ENCODE results near the gene GPC3.

Gene GPC3

GRCh38 chrX:133533249-133533648, 452.1 kb downstream of the GPC3 start:
- no peak for TF ChIP-seq NFIC (IDR thresholded peaks at IDR 0.05)
- TF ChIP-seq REST (IDR thresholded peaks at IDR 0.05; ENCODE audit: low read depth) = no peak
- TF ChIP-seq ZBTB7A (IDR thresholded peaks at IDR 0.05; ENCODE audit: low read depth) = no peak
- TF ChIP-seq YY1 (IDR thresholded peaks at IDR 0.05; ENCODE audit: low read depth) = no peak
- no peak for TF ChIP-seq EP300 (IDR thresholded peaks at IDR 0.05; ENCODE audit: borderline replicate concordance)
- no peak for TF ChIP-seq EGR1 (IDR thresholded peaks at IDR 0.05)
- no peak for TF ChIP-seq CREB1 (IDR thresholded peaks at IDR 0.05; ENCODE audit: low read depth)
- TF ChIP-seq USF1 (IDR thresholded peaks at IDR 0.05) = no peak
- TF ChIP-seq TEAD4 (IDR thresholded peaks at IDR 0.05) = no peak
- no peak for TF ChIP-seq CEBPB (IDR thresholded peaks at IDR 0.05)
- no peak for TF ChIP-seq RAD21 (IDR thresholded peaks at IDR 0.05; ENCODE audit: low read depth)
- TF ChIP-seq TAF1 (IDR thresholded peaks at IDR 0.05; ENCODE audit: low read depth) = no peak
- TF ChIP-seq FOXM1 (IDR thresholded peaks at IDR 0.05; ENCODE audit: borderline replicate concordance, low read depth) = no peak
- TF ChIP-seq MAX (IDR thresholded peaks at IDR 0.05) = no peak
- no peak for TF ChIP-seq TCF12 (IDR thresholded peaks at IDR 0.05; ENCODE audit: low read depth)

GRCh38 chrX:133530960-133531359, 454.4 kb downstream of the GPC3 start:
- TF ChIP-seq RAD21 (IDR thresholded peaks at IDR 0.05; ENCODE audit: low read depth) (no peak), REST (IDR thresholded peaks at IDR 0.05; ENCODE audit: low read depth) (no peak), TAF1 (IDR thresholded peaks at IDR 0.05; ENCODE audit: low read depth) (no peak), USF1 (IDR thresholded peaks at IDR 0.05) (no peak), CREB1 (IDR thresholded peaks at IDR 0.05; ENCODE audit: low read depth) (no peak), TCF12 (IDR thresholded peaks at IDR 0.05; ENCODE audit: low read depth) (no peak), EP300 (IDR thresholded peaks at IDR 0.05; ENCODE audit: borderline replicate concordance) (no peak), TEAD4 (IDR thresholded peaks at IDR 0.05) (no peak), NFIC (IDR thresholded peaks at IDR 0.05) (no peak)

- TF ChIP-seq RAD21 (IDR thresholded peaks at IDR 0.05; ENCODE audit: low read depth) (no peak), ZBTB7A (IDR thresholded peaks at IDR 0.05; ENCODE audit: low read depth) (no peak), TEAD4 (IDR thresholded peaks at IDR 0.05) (no peak), TCF12 (IDR thresholded peaks at IDR 0.05; ENCODE audit: low read depth) (no peak), YY1 (IDR thresholded peaks at IDR 0.05; ENCODE audit: low read depth) (no peak), EGR1 (IDR thresholded peaks at IDR 0.05) (no peak), CEBPB (IDR thresholded peaks at IDR 0.05) (no peak)
These were observed 455.8 kb downstream of the GPC3 start for GRCh38 chrX:133529578-133529977.

- TF ChIP-seq YY1 (IDR thresholded peaks at IDR 0.05; ENCODE audit: low read depth) = no peak
These were observed 457.6 kb downstream of the GPC3 start for GRCh38 chrX:133527825-133528224.

GRCh38 chrX:133527415-133527814, 458.0 kb downstream of the GPC3 start:
- TF ChIP-seq EP300 (IDR thresholded peaks at IDR 0.05; ENCODE audit: borderline replicate concordance) (no peak), YY1 (IDR thresholded peaks at IDR 0.05; ENCODE audit: low read depth) (no peak), REST (IDR thresholded peaks at IDR 0.05; ENCODE audit: low read depth) (no peak), CREB1 (IDR thresholded peaks at IDR 0.05; ENCODE audit: low read depth) (no peak), CEBPB (IDR thresholded peaks at IDR 0.05) (no peak), NFIC (IDR thresholded peaks at IDR 0.05) (no peak), USF1 (IDR thresholded peaks at IDR 0.05) (no peak), ZBTB7A (IDR thresholded peaks at IDR 0.05; ENCODE audit: low read depth) (no peak), TCF12 (IDR thresholded peaks at IDR 0.05; ENCODE audit: low read depth) (no peak)

Data from Ishikawa (cell line).